ENCODE results near the gene WRNIP1. TPM values are rescaled to one million over a fixed set of nuclear protein-coding genes. Genes with fewer than 3 reads are reported as not detected.

The WRNIP1 gene
- total and polyA plus RNA-seq, 2 of the 4 experiments (the other 2 are of a cell fraction), result 43.7 to 47.1 TPM

DNA sequence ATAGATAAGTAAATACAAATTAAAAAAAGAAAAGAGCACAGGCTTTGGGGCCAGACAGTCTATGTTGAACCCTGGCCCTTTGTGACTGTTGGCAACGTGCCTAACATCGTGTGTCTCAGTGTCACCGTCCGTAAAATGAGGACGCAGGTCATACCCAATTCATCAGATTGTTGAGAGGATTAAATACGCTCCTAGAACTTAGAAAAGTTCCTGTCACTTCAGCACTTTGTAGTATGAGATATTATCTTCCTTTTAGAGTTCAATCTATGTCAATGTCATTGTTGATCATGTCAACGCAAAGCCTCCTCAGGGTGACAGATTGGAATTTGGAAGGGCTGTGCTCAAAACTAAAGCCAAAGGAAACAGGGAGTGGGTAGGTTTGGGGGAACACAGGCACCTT, 54.8 kb downstream of the WRNIP1 start:
- Histone ChIP-seq H3K9ac (ENCODE audit: low read depth, low read length) (no peak overlapping the region), H3K79me1 (ENCODE audit: low read depth in 1 of 2, low read length in 2 of 2) (peaks cover 5 to 13% of the 10 kb centered on the region in 2 experiments; a peak in 3 of 4 replicates), H2AK5ac (ENCODE audit: low read depth, low read length) (no peak overlapping the region), H3K4me2 (ENCODE audit: low read depth, low read length) (no peak overlapping the region), H3K23ac (ENCODE audit: low read depth, low read length) (no peak overlapping the region), H3K4ac (ENCODE audit: low read depth, low read length) (no peak overlapping the region), H2AFZ (replicated peaks; ENCODE audit: low read length, poor library complexity) (no peak overlapping the region), H3K36me3 (ENCODE audit: control insufficient read depth, insufficient read depth, low read length) (no peaks in the 10 kb centered on the region), H3K9me3 (ENCODE audit: control insufficient read depth, insufficient read depth, low read length) (no peaks in the 10 kb centered on the region), H2AK9ac (replicated peaks; ENCODE audit: low read depth, low read length, poor library complexity) (no peak overlapping the region), H2BK120ac (ENCODE audit: low read depth, low read length) (no peak overlapping the region), H2BK20ac (ENCODE audit: low read depth, low read length) (no peak overlapping the region), H3K4me1 (ENCODE audit: control insufficient read depth, insufficient read depth, low read length) (peaks cover 8% of the 10 kb centered on the region), H2BK15ac (ENCODE audit: low read depth, low read length) (no peak overlapping the region), H3K27me3 (ENCODE audit: control insufficient read depth, insufficient read depth, low read length) (no peaks in the 10 kb centered on the region), H4K5ac (ENCODE audit: low read depth, low read length) (no peak overlapping the region), H4K91ac (ENCODE audit: insufficient read depth, low read depth, low read length) (no peak overlapping the region), H3K4me3 (ENCODE audit: insufficient read depth, low read depth, low read length) (no peak overlapping the region), H3K18ac (ENCODE audit: low read depth, low read length) (no peak overlapping the region), H2BK5ac (ENCODE audit: low read depth, low read length, poor library complexity, severe bottlenecking) (no peak overlapping the region), H4K20me1 (ENCODE audit: insufficient read depth, low read length) (no peaks in the 10 kb centered on the region), H3K56ac (ENCODE audit: extremely low read depth, insufficient read depth, low read length) (no peak overlapping the region), H3K9me1 (ENCODE audit: insufficient read depth, low read length) (peaks cover 8% of the 10 kb centered on the region), H3K14ac (replicated peaks; ENCODE audit: low read depth, low read length) (no peak overlapping the region), H3K27ac (ENCODE audit: insufficient read depth, low read length) (no peak overlapping the region), H4K8ac (ENCODE audit: low read depth in 2 of 2, low read length in 2 of 2) (no peak overlapping the region)
- TF ChIP-seq, protein P1, sequence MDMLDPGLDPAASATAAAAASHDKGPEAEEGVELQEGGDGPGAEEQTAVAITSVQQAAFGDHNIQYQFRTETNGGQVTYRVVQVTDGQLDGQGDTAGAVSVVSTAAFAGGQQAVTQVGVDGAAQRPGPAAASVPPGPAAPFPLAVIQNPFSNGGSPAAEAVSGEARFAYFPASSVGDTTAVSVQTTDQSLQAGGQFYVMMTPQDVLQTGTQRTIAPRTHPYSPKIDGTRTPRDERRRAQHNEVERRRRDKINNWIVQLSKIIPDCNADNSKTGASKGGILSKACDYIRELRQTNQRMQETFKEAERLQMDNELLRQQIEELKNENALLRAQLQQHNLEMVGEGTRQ (IDR thresholded peaks at IDR 0.05; ENCODE audit: low read depth, low read length), result no peak
- TF ChIP-seq MXI1 (IDR thresholded peaks at IDR 0.05; ENCODE audit: borderline replicate concordance, low read depth, low read length), result no peak
- TF ChIP-seq RFX5 (IDR thresholded peaks at IDR 0.05; ENCODE audit: low read depth, low read length), result no peak
- no peak for TF ChIP-seq SMC3 (IDR thresholded peaks at IDR 0.05; ENCODE audit: low read depth, low read length)
- no peak for TF ChIP-seq POLR2A (IDR thresholded peaks at IDR 0.05; ENCODE audit: low read depth, low read length)
- TF ChIP-seq CEBPB (IDR thresholded peaks at IDR 0.05; ENCODE audit: low read depth, low read length), result no peak
- no peak for TF ChIP-seq BHLHE40 (IDR thresholded peaks at IDR 0.05; ENCODE audit: low read depth, low read length)
- no peak for TF ChIP-seq MAFK (IDR thresholded peaks at IDR 0.05; ENCODE audit: low read depth, low read length)
- DNase-seq, result no peak
- intact Hi-C loops (cut with micrococcal nuclease) (no loop called here), dilution Hi-C loops (cut with HindIII; ENCODE audit: low sequenced_read_pairs, unreplicated experiment) (no loop called here), in situ Hi-C loops (cut with MboI; ENCODE audit: low sequenced_read_pairs) (no loop called here)
- CTCF ChIA-PET, result interaction anchor here (1.1 kb wide), 1 partner anchor 29 kb away, joined by 4 read pairs; no protein-coding TSS in a partner anchor
- no CpG with 5 or more reads among the region's 7 CpGs for WGBS, 2 experiments (ENCODE audit: extremely low coverage in 2 of 2, insufficient read length in 1 of 2)
- BruUV-seq (replicated peaks), result no TSS peak
- ATAC-seq (ENCODE audit: low read depth), result no peak
- POLR2A ChIA-PET (ENCODE audit: unreplicated experiment), result no interaction called here

Measured in IMR-90 (cell line).